ENCODE results near the gene FOXD1. TPM values are rescaled to one million over a fixed set of nuclear protein-coding genes. Genes with fewer than 3 reads are reported as not detected.
A peak's percentile ranks its signal among the peaks of the same experiment; 100 is the strongest.

FOXD1 gene
- total RNA-seq = under 1 TPM; 0.17 to 0.24 TPM

GRCh38 chr5:73448463-73449136, at the start of gene FOXD1:
TSS of gene FOXD1 (minus strand) at chr5:73448777. CDS start at chr5:73448362, 415 bp downstream.
- peaks cover 5% of the 10 kb centered on the region for H3K4me1 ChIP-seq
- no peaks in the 10 kb centered on the region for H3K36me3 ChIP-seq
- H3K9me3 ChIP-seq = no peaks in the 10 kb centered on the region
- H3K27ac ChIP-seq = no peak within 1 kb of the TSS
- H3K27me3 ChIP-seq = peaks cover 85% of the 10 kb centered on the region
- intact Hi-C loops (cut with DNase I) = no loop called here
- peak within 1 kb of the TSS; percentile 39 for H3K4me3 ChIP-seq
- H3K9ac ChIP-seq (ENCODE audit: low read depth in 2 of 2, low read length in 2 of 2) = no peak within 1 kb of the TSS
- TF ChIP-seq, protein P1, sequence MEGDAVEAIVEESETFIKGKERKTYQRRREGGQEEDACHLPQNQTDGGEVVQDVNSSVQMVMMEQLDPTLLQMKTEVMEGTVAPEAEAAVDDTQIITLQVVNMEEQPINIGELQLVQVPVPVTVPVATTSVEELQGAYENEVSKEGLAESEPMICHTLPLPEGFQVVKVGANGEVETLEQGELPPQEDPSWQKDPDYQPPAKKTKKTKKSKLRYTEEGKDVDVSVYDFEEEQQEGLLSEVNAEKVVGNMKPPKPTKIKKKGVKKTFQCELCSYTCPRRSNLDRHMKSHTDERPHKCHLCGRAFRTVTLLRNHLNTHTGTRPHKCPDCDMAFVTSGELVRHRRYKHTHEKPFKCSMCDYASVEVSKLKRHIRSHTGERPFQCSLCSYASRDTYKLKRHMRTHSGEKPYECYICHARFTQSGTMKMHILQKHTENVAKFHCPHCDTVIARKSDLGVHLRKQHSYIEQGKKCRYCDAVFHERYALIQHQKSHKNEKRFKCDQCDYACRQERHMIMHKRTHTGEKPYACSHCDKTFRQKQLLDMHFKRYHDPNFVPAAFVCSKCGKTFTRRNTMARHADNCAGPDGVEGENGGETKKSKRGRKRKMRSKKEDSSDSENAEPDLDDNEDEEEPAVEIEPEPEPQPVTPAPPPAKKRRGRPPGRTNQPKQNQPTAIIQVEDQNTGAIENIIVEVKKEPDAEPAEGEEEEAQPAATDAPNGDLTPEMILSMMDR (IDR thresholded peaks at IDR 0.05) = no peak
- peak; percentile 79 for DNase-seq

DNA sequence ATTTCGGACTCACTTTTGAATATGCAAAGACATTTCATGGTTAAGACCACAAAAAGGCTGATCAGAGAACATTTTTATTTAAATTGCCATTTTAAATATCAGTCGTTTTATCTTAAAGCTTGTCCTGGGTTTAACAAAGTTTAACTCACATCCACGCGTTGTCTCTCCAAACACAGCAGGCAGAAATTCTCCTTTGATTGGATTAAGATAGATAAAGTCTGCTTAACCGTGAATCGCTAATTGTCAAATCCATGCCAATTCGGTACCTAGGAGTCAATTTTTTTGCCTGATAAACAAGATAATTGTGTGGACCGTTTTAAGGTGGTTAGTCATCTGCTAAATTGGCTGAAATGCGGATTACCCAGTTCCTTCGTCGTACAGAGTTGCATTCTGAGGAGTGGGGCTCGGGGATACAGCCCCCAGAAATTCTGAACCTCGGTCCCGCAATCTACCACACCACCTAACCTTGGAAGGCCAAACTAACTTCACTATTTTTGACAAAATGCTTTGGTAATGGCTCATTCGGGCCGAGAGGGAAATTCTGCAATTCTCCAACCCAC, 49.0 kb upstream of the FOXD1 start:
- intact Hi-C loops (cut with DNase I) = no loop called here
- peak overlapping the region; percentile 75 for H3K27ac ChIP-seq
- peak overlapping the region; percentile 87 for H3K4me3 ChIP-seq
- TF ChIP-seq, protein P1 (IDR thresholded peaks at IDR 0.05) = no peak
- peak overlapping the region; percentile 46 to 93 for H3K9ac ChIP-seq (ENCODE audit: low read depth in 2 of 2, low read length in 2 of 2)
- peaks cover 11% of the 10 kb centered on the region for H3K4me1 ChIP-seq
- H3K36me3 ChIP-seq = peaks cover 4% of the 10 kb centered on the region
- DNase-seq = no peak
- no peaks in the 10 kb centered on the region for H3K9me3 ChIP-seq
- H3K27me3 ChIP-seq = no peaks in the 10 kb centered on the region

- no peak overlapping the region for H3K9ac ChIP-seq (ENCODE audit: low read depth in 2 of 2, low read length in 2 of 2)
- no peak for DNase-seq
- H3K9me3 ChIP-seq = no peaks in the 10 kb centered on the region
- intact Hi-C loops (cut with DNase I) = no loop called here
- TF ChIP-seq, protein P1 (IDR thresholded peaks at IDR 0.05) = peak; percentile 16
- H3K27ac ChIP-seq = no peak overlapping the region
- H3K27me3 ChIP-seq = no peaks in the 10 kb centered on the region
- peaks cover 11% of the 10 kb centered on the region for H3K4me1 ChIP-seq
- no peak overlapping the region for H3K4me3 ChIP-seq
- H3K36me3 ChIP-seq = peaks cover 4% of the 10 kb centered on the region
Measured at GRCh38 chr5:73496984-73497457, 48.4 kb upstream of the FOXD1 start.

DNA sequence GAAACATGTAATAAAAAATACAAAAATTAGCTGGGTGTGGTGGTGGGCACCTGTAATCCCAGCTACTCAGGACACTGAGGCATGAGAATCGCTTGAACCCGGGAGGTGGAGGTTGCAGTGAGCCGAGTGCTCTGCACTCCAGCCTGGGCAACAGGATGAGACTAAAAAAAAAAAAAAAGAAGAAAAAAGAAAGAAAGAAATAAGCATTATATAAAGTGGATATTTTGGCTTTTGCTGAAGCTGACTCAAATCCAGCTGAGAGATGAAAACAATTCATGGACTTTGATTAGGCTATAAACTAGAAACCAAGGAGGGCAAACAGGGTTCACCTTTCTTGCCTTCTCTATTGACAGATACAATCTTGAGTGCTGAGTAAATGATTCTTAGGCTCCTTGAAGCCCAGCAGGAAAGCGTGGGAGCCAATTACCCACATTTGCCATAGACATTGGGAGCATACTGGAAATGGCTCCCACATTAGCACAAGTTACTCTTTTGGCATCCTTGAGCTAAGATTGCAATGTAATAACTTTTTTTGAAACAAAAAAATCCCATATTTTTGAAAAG, 47.3 kb upstream of the FOXD1 start:
- H3K27me3 ChIP-seq = no peaks in the 10 kb centered on the region
- peaks cover 4% of the 10 kb centered on the region for H3K36me3 ChIP-seq
- DNase-seq = no peak
- H3K4me1 ChIP-seq = peaks cover 11% of the 10 kb centered on the region
- TF ChIP-seq, protein P1 (IDR thresholded peaks at IDR 0.05) = no peak
- intact Hi-C loops (cut with DNase I) = no loop called here
- no peaks in the 10 kb centered on the region for H3K9me3 ChIP-seq
- peak overlapping the region; percentile 30 for H3K27ac ChIP-seq
- H3K4me3 ChIP-seq = no peak overlapping the region
- H3K9ac ChIP-seq (ENCODE audit: low read depth in 2 of 2, low read length in 2 of 2) = no peak overlapping the region

DNA sequence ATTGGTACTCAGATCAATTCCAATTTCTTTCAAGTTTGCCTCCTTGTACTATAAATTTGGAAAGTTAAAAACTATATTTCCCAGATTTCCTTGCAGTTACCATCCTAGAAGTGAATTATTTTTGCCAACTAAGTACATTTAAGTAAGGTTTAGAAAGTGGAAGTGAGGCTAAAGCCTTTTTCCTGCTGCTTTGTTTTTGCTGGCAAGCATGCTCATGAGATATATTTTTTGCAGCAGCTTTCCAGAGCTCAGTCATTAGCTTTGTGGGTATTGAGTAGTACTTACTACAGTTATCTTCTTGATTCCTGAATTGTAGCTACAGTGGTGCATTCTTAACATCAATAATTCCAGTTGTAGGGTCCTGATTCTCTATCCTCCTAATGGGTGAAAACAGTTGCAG, 46.1 kb upstream of the FOXD1 start:
- TF ChIP-seq, protein P1 (IDR thresholded peaks at IDR 0.05) = no peak
- H3K4me3 ChIP-seq = no peak overlapping the region
- no peaks in the 10 kb centered on the region for H3K36me3 ChIP-seq
- H3K4me1 ChIP-seq = peaks cover 5% of the 10 kb centered on the region
- no peak for DNase-seq
- no peak overlapping the region for H3K27ac ChIP-seq
- H3K27me3 ChIP-seq = no peaks in the 10 kb centered on the region
- no peak overlapping the region for H3K9ac ChIP-seq (ENCODE audit: low read depth in 2 of 2, low read length in 2 of 2)
- no peaks in the 10 kb centered on the region for H3K9me3 ChIP-seq
- intact Hi-C loops (cut with DNase I) = no loop called here
